ENCODE results near the gene KCNMA1. TPM values are rescaled to one million over a fixed set of nuclear protein-coding genes. Genes with fewer than 3 reads are reported as not detected.

The KCNMA1 gene
- total RNA-seq, 2 donors from 2014 or later: 23.2 to 44.5 TPM

GRCh38 chr10:77670817-77671443, 33.3 kb upstream of the KCNMA1 start:
- intact Hi-C loops (cut with DNase I): no loop called here
- DNase-seq: no peak
- H3K4me3 ChIP-seq: no peak overlapping the region
- no peak overlapping the region for H3K9ac ChIP-seq (ENCODE audit: low read depth in 2 of 2, low read length in 2 of 2)
- no peaks in the 10 kb centered on the region for H3K36me3 ChIP-seq
- no peak overlapping the region for H3K27ac ChIP-seq
- no peak for TF ChIP-seq CTCF (IDR thresholded peaks at IDR 0.05)
- no peaks in the 10 kb centered on the region for H3K27me3 ChIP-seq
- no peaks in the 10 kb centered on the region for H3K4me1 ChIP-seq
- no peaks in the 10 kb centered on the region for H3K9me3 ChIP-seq

- intact Hi-C loops (cut with DNase I): no loop called here
- H3K27ac ChIP-seq: no peak overlapping the region
- no peaks in the 10 kb centered on the region for H3K36me3 ChIP-seq
- no peaks in the 10 kb centered on the region for H3K9me3 ChIP-seq
- no peaks in the 10 kb centered on the region for H3K4me1 ChIP-seq
- TF ChIP-seq CTCF (IDR thresholded peaks at IDR 0.05): no peak
- DNase-seq: no peak
- no peak overlapping the region for H3K9ac ChIP-seq (ENCODE audit: low read depth in 2 of 2, low read length in 2 of 2)
- no peak overlapping the region for H3K4me3 ChIP-seq
- no peaks in the 10 kb centered on the region for H3K27me3 ChIP-seq
Observed at GRCh38 chr10:77669892-77670291, 32.3 kb upstream of the KCNMA1 start.

GRCh38 chr10:77667426-77668324, 30.1 kb upstream of the KCNMA1 start:
- no peaks in the 10 kb centered on the region for H3K9me3 ChIP-seq
- H3K4me1 ChIP-seq: no peaks in the 10 kb centered on the region
- no peak overlapping the region for H3K9ac ChIP-seq (ENCODE audit: low read depth in 2 of 2, low read length in 2 of 2)
- intact Hi-C loops (cut with DNase I): no loop called here
- no peaks in the 10 kb centered on the region for H3K27me3 ChIP-seq
- H3K27ac ChIP-seq: no peak overlapping the region
- no peak overlapping the region for H3K4me3 ChIP-seq
- no peak for TF ChIP-seq CTCF (IDR thresholded peaks at IDR 0.05)
- H3K36me3 ChIP-seq: no peaks in the 10 kb centered on the region
- no peak for DNase-seq

DNA sequence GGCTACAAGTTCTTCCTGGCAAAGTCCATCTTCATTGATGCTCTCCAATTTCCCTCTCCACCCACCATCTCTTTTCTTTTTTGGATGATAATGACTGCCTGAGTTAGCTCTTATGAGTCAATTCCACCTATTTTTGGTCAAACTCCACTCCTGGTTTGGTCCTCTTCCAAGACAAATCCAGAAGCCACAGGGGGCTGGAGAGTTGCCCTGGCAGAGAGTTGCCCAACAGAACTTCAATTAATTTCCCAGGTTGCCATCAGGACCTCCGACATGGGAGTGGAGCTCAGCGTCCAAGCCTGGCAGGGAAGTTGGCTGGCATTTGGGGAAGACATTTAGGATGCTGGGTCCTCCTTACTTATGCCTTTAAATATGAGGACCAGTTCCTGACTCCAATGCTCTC, 29.2 kb upstream of the KCNMA1 start:
- TF ChIP-seq CTCF (IDR thresholded peaks at IDR 0.05): no peak
- Histone ChIP-seq H3K4me1 (no peaks in the 10 kb centered on the region), H3K9ac (ENCODE audit: low read depth in 2 of 2, low read length in 2 of 2) (no peak overlapping the region), H3K9me3 (no peaks in the 10 kb centered on the region), H3K4me3 (no peak overlapping the region), H3K27ac (no peak overlapping the region), H3K27me3 (no peaks in the 10 kb centered on the region), H3K36me3 (no peaks in the 10 kb centered on the region)
- DNase-seq: no peak
- intact Hi-C loops (cut with DNase I): no loop called here

DNA sequence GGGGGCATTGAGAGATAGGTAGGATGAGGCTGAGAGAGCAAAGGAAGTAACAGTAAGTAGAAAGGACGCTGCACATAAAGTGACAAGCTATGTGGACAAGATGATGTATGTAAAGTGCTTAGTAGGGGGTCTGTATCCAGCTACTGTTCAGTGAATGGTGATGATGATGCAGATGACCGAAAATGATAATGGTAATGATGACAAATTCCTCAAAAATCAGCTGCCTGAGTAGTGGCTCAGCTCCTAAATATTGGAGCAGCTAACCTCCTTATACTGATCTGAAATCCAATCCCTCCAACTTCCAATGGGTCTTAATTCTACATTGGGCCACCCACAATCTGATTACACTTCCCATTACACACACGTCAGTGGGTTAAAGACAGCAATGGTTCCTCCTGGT, 27.1 kb upstream of the KCNMA1 start:
- Histone ChIP-seq H3K4me1 (no peaks in the 10 kb centered on the region), H3K36me3 (no peaks in the 10 kb centered on the region), H3K27ac (no peak overlapping the region), H3K4me3 (no peak overlapping the region), H3K27me3 (no peaks in the 10 kb centered on the region), H3K9ac (ENCODE audit: low read depth in 2 of 2, low read length in 2 of 2) (no peak overlapping the region), H3K9me3 (no peaks in the 10 kb centered on the region)
- no peak for TF ChIP-seq CTCF (IDR thresholded peaks at IDR 0.05)
- intact Hi-C loops (cut with DNase I): no loop called here
- DNase-seq: no peak
